Measurements from ENCODE around the gene AGO4. TPM values are rescaled to one million over a fixed set of nuclear protein-coding genes. Genes with fewer than 3 reads are reported as not detected.
"Not testable (repeated sequence)": the region's sequence is repeated elsewhere in the genome, so short reads cannot be mapped to it uniquely, and the experiment has no call there.

The AGO4 gene
- total and polyA plus RNA-seq, 2 experiments from 2014 or later: 11.4 to 21.1 TPM

DNA sequence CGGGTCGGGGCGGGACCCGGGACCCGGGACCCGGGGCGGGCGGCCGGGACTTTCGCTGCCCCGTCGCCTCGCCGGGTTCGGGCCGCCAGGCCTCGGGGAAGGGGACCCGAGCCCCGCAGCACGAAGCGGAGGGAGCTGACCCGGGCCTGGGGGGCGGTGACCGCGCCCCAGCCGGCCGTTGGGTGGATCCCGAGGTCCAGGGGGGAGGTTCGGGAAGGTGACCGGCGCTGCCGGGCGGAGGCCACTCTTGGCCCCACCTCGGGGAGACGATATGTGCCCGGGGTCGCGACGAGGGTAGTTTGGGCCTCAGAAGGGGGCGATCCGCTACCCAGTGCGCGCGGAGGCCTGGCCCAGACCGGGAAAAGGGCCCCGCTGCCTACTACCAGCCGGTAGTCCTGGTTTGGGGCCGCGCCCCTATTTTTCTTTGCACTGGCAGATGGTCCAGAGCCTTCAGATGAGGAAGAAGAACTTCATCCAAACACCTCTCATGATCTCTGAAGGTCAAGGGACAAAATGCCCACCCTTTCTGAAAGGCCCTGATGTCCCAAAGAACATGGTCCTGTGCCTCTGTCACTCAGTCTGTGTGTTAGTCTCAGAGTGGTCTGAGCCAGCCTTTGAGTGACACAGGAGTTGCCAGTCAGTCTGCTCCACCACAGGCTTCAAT, 766 bp downstream of the AGO4 start:
- H3K36me3 ChIP-seq: no peaks in the 10 kb centered on the region
- peak overlapping the region; percentile 89 for H3K27ac ChIP-seq
- DNase-seq (ENCODE audit: low read depth in 1 of 2, low spot score in 1 of 2): peak; percentile 14 to 50
- TF ChIP-seq, protein P1, sequence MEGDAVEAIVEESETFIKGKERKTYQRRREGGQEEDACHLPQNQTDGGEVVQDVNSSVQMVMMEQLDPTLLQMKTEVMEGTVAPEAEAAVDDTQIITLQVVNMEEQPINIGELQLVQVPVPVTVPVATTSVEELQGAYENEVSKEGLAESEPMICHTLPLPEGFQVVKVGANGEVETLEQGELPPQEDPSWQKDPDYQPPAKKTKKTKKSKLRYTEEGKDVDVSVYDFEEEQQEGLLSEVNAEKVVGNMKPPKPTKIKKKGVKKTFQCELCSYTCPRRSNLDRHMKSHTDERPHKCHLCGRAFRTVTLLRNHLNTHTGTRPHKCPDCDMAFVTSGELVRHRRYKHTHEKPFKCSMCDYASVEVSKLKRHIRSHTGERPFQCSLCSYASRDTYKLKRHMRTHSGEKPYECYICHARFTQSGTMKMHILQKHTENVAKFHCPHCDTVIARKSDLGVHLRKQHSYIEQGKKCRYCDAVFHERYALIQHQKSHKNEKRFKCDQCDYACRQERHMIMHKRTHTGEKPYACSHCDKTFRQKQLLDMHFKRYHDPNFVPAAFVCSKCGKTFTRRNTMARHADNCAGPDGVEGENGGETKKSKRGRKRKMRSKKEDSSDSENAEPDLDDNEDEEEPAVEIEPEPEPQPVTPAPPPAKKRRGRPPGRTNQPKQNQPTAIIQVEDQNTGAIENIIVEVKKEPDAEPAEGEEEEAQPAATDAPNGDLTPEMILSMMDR (IDR thresholded peaks at IDR 0.05; ENCODE audit: low read depth, low read length): no peak
- H3K9me3 ChIP-seq (ENCODE audit: low read depth): no peaks in the 10 kb centered on the region
- peak overlapping the region; percentile 70 for H3K4me3 ChIP-seq
- no peaks in the 10 kb centered on the region for H3K27me3 ChIP-seq
- H3K4me1 ChIP-seq (ENCODE audit: low read depth): peaks cover 15% of the 10 kb centered on the region

DNA sequence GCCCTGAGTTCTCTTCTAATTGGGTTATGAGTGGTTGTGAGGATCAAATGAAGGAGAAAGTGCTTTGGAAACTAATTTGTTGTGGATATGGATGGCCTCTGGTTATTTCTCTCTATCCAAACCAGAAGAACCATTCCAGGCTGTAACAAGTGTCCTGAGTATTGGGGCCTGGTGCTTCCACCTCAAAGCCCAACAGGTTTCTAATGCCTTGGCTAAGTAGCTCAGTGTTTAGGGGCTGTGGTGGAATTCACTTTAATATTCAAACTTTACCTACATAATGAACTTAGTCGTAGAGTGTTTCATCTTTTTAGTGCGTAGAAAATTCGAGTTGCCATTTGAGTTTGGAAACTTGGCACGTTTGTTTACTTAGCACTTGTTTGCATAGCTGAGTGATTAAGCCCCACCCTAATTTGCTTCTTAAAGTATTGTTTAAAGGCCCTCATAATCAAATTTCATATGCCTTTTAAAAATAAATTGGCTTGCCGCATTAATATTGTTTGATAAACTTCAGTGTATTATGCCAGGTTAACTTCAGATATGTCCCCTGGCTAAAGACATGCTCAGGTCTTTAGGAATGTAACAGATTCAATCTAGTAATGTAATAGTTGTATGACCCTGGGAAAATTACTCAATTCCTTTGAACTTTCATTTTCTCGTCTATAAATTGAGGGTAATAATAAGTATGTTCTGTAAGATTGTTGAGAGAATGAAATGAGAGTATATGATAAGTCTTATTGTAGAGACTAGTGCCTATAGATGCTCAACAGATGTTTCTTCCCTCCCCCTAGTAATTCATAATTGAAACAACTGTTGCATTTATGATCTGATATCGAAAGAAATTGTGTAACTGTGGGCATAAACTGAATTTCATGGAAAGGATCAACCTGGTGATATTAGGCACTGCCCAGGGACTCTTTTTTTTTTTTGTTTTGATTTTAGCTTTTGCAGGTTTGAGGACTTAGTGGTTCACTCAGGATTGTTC, 1.6 kb downstream of the AGO4 start:
- Histone ChIP-seq H3K4me3 (peak overlapping the region; percentile 70), H3K9me3 (ENCODE audit: low read depth) (no peaks in the 10 kb centered on the region), H3K36me3 (no peaks in the 10 kb centered on the region), H3K4me1 (ENCODE audit: low read depth) (peaks cover 15% of the 10 kb centered on the region), H3K27me3 (no peaks in the 10 kb centered on the region), H3K27ac (peak overlapping the region; percentile 89)
- TF ChIP-seq, protein P1 (IDR thresholded peaks at IDR 0.05; ENCODE audit: low read depth, low read length): no peak
- no peak for DNase-seq (ENCODE audit: low read depth in 1 of 2, low spot score in 1 of 2)

DNA sequence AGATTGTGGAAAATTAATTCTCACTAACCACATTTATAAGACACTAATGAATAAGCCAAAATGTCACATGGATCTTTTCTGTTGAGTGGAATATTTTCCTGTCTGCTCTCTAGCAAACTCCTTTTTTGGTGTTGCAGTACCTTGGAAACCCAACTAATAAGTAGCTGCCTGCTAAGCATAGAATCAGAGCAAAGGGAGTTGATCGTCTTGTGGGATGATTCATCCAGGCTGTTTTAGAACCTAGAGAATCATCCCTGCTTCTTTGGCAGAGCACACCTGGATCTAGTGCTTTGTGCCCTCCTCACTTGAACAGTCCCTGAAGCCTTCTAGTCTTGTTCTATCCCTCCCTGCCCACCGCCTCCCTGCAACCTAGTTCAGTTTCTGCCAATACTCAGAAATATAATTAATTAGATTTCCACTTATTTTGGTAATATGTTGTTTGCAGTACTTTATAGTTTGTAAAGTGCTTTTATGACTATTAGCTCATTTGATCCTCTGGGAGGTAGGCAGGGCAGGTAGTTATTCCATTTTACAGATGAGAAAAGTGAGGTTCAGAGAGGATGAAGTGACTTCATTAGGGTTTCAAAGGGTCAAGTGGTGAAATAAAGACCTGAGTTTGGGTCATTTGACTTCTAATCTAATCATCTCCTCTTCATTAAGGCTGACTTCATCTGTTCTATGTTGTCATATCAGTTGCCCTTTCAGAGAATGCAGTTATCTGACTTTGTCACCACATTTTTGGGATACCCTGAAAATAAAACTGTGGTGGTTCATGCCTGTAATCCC, 2.5 kb downstream of the AGO4 start:
- Histone ChIP-seq H3K4me1 (ENCODE audit: low read depth) (peaks cover 15% of the 10 kb centered on the region), H3K27ac (no peak overlapping the region)

DNA sequence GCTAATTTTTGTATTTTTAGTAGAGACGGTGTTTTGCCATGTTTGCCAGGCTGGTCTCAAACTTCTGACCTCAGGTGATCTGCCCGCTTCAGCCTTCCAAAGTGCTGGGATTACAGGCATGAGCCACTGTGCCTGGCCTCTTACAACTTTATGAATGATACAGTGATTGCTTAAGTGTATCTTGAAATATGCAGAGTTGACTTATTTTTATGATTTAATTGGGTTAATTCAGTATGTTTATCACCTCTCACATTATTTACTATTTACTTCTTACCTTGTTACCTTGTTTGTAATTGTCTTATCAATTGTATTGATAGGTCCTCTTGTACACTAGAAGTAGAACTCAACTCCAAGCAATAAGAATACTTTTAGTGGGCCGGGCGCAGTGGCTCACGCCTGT, 4.9 kb downstream of the AGO4 start:
- not testable (repeated sequence) for H3K9me3 ChIP-seq (ENCODE audit: low read depth); H3K27ac ChIP-seq; H3K36me3 ChIP-seq; H3K27me3 ChIP-seq; DNase-seq (ENCODE audit: low read depth in 1 of 2, low spot score in 1 of 2); H3K4me3 ChIP-seq
- peaks cover 15% of the 10 kb centered on the region for H3K4me1 ChIP-seq (ENCODE audit: low read depth)

More for the DNA sequence above, 2.5 kb downstream of the AGO4 start:
- peak in 1 of 2 donors; percentile 9 for DNase-seq (ENCODE audit: low read depth in 1 of 2, low spot score in 1 of 2)
- TF ChIP-seq, protein P1 (IDR thresholded peaks at IDR 0.05; ENCODE audit: low read depth, low read length): no peak
- Histone ChIP-seq H3K9me3 (ENCODE audit: low read depth) (no peaks in the 10 kb centered on the region), H3K27me3 (no peaks in the 10 kb centered on the region), H3K4me3 (peak overlapping the region; percentile 1), H3K36me3 (no peaks in the 10 kb centered on the region)

DNA sequence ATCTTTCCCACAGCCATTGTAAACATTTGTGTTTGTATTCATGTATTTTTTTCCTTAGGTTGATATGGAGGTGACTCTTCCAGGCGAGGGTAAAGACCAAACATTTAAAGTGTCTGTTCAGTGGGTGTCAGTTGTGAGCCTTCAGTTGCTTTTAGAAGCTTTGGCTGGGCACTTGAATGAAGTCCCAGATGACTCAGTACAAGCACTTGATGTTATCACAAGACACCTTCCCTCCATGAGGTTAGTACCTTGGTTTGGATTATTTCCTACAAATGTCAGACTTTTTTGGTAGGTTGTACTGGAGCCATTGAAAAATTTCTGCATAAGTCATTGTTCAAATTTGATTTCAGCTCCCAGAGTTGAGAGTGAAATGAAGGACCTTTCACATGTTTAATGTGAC, 17.4 kb downstream of the AGO4 start:
- Histone ChIP-seq H3K9me3 (ENCODE audit: low read depth) (no peaks in the 10 kb centered on the region), H3K36me3 (peaks cover 40% of the 10 kb centered on the region), H3K4me3 (no peak overlapping the region), H3K4me1 (ENCODE audit: low read depth) (no peaks in the 10 kb centered on the region), H3K27me3 (no peaks in the 10 kb centered on the region), H3K27ac (no peak overlapping the region)
- TF ChIP-seq, protein P1 (IDR thresholded peaks at IDR 0.05; ENCODE audit: low read depth, low read length): no peak
- DNase-seq (ENCODE audit: low read depth in 1 of 2, low spot score in 1 of 2): no peak
